Measurements from ENCODE around the gene TMC5.

DNA sequence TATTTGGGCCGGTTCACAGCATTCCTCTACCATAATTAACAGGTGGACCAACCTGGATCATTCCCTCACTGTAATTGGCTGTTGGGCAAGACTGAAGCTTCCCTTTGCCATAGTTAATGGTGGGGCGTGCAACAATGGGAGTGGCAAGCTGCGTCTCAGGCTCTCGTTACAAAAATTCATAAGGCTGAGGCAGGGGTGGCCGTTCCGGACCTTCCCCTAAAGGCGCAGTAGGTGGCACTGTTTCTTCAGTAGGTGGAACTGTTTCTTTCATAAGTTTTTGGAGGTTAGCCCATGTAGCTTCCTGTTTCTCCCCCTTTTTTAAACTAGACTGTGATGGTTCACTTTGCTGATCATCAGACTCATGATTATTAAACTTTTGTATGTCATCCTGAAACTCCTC is 17.0 kb upstream of the TMC5 start:
- TF ChIP-seq, protein P1, sequence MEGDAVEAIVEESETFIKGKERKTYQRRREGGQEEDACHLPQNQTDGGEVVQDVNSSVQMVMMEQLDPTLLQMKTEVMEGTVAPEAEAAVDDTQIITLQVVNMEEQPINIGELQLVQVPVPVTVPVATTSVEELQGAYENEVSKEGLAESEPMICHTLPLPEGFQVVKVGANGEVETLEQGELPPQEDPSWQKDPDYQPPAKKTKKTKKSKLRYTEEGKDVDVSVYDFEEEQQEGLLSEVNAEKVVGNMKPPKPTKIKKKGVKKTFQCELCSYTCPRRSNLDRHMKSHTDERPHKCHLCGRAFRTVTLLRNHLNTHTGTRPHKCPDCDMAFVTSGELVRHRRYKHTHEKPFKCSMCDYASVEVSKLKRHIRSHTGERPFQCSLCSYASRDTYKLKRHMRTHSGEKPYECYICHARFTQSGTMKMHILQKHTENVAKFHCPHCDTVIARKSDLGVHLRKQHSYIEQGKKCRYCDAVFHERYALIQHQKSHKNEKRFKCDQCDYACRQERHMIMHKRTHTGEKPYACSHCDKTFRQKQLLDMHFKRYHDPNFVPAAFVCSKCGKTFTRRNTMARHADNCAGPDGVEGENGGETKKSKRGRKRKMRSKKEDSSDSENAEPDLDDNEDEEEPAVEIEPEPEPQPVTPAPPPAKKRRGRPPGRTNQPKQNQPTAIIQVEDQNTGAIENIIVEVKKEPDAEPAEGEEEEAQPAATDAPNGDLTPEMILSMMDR (IDR thresholded peaks at IDR 0.05; ENCODE audit: low read depth, low read length, poor library complexity, severe bottlenecking), result peak; percentile 58
- TF ChIP-seq EZH2phosphoT487 (IDR thresholded peaks at IDR 0.05; ENCODE audit: borderline replicate concordance, low read length), result no peak

Measured in DOHH2 (cell line).